ENCODE results near the gene TSR3.

TSR3 gene

DNA sequence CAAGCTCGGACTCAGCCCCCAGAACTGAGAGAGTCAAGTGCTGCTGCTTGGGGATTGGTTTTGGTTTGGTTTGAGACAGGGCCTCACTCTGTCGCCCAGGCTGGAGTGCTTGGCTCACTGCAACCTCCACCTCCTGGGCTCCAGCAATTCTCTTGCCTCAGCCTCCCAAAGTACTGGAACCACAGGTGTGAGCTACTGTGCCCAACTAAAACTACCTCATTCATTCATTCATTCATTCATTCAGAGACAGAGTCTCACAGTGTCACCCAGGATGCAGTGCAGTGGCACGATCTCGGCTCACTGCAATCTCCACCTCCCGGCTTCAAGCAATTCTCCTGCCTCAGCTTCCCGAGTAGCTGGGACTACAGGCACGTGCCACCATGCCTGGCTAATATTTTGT, 38.1 kb upstream of the TSR3 start:
- no peak overlapping the region for H3K4me3 Mint-ChIP-seq
- DNase-seq, result no peak
- no peak overlapping the region for H3K27ac Mint-ChIP-seq
- TF ChIP-seq, protein P1, sequence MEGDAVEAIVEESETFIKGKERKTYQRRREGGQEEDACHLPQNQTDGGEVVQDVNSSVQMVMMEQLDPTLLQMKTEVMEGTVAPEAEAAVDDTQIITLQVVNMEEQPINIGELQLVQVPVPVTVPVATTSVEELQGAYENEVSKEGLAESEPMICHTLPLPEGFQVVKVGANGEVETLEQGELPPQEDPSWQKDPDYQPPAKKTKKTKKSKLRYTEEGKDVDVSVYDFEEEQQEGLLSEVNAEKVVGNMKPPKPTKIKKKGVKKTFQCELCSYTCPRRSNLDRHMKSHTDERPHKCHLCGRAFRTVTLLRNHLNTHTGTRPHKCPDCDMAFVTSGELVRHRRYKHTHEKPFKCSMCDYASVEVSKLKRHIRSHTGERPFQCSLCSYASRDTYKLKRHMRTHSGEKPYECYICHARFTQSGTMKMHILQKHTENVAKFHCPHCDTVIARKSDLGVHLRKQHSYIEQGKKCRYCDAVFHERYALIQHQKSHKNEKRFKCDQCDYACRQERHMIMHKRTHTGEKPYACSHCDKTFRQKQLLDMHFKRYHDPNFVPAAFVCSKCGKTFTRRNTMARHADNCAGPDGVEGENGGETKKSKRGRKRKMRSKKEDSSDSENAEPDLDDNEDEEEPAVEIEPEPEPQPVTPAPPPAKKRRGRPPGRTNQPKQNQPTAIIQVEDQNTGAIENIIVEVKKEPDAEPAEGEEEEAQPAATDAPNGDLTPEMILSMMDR (IDR thresholded peaks at IDR 0.05), result no peak
- H3K36me3 Mint-ChIP-seq (ENCODE audit: low read depth), result peaks cover 8% of the 10 kb centered on the region
- no peaks in the 10 kb centered on the region for H3K9me3 Mint-ChIP-seq
- H3K4me1 Mint-ChIP-seq, result no peaks in the 10 kb centered on the region
- no peaks in the 10 kb centered on the region for H3K27me3 Mint-ChIP-seq (ENCODE audit: low read depth, poor library complexity)

DNA sequence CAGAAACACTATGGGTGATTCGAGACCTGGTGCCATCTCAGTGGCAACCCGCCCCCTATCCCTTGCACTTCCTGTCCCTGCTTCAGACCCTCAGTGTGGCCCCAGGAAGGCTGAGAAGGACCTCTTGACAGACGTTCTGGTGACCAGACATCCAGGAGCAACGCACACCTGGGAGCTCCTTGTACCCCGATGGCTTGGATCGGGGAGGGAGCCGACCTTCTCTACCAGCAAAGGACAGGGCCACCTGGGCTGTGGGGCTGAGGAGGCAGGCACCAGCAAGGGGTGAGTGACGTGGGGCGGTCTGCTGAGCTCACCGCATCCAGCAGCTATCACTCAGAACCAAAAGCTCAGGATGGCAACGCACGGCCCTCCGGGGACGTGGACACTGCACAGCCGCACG, 35.7 kb upstream of the TSR3 start:
- Mint-ChIP-seq H3K4me3 (no peak overlapping the region), H3K27ac (no peak overlapping the region), H3K27me3 (ENCODE audit: low read depth, poor library complexity) (no peaks in the 10 kb centered on the region), H3K36me3 (ENCODE audit: low read depth) (peaks cover 4% of the 10 kb centered on the region), H3K4me1 (no peaks in the 10 kb centered on the region), H3K9me3 (no peaks in the 10 kb centered on the region)
- DNase-seq, result no peak
- TF ChIP-seq, protein P1 (IDR thresholded peaks at IDR 0.05), result no peak

DNA sequence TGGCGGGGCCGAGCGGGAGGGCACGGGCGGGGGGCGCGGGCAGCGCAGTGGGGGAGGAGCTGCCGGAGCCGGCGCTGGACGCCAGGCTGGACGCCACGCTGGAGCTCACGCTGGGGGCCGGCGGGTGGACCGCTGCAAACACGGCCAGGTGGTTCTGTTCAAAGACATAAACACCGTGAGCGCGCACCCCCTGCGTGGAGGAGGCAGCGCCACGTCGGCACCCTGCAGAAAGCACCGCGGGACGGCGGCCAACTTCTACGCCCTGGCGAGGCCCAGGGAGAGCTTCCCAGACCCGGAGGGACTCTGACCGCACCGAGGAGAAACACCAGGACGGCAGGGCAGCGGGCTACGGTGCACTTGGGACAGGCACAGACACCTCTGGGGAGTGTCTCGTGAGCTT, 33.6 kb upstream of the TSR3 start:
- no peak overlapping the region for H3K4me3 Mint-ChIP-seq
- DNase-seq, result no peak
- no peaks in the 10 kb centered on the region for H3K27me3 Mint-ChIP-seq (ENCODE audit: low read depth, poor library complexity)
- H3K9me3 Mint-ChIP-seq, result no peaks in the 10 kb centered on the region
- peaks cover 1% of the 10 kb centered on the region for H3K36me3 Mint-ChIP-seq (ENCODE audit: low read depth)
- TF ChIP-seq, protein P1 (IDR thresholded peaks at IDR 0.05), result no peak
- H3K27ac Mint-ChIP-seq, result no peak overlapping the region
- peaks cover under 1% of the 10 kb centered on the region for H3K4me1 Mint-ChIP-seq

DNA sequence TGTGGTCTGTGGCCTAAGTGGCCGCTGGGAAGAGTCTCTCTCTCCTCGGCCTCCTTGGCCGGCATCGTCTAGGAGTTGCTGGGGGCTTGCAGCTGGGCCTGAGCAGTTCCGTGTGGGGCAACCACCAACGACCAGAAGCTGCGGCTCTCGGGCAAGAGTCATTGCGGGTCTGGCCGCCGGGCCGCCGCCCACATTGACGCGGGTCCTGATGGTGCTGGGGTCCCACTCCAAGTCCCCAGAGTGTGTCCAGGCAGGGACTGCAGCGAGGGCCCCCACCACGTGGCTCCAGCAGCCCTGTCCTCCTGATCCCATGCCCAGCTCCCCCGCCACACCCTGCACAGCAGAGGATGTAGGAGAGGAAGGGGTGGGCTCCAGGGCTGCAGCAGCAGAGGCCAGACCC, 31.9 kb upstream of the TSR3 start:
- TF ChIP-seq, protein P1 (IDR thresholded peaks at IDR 0.05), result no peak
- no peak overlapping the region for H3K4me3 Mint-ChIP-seq
- peaks cover 7% of the 10 kb centered on the region for H3K27me3 Mint-ChIP-seq (ENCODE audit: low read depth, poor library complexity)
- no peak overlapping the region for H3K27ac Mint-ChIP-seq
- no peak for DNase-seq
- peaks cover 9% of the 10 kb centered on the region for H3K4me1 Mint-ChIP-seq
- no peaks in the 10 kb centered on the region for H3K36me3 Mint-ChIP-seq (ENCODE audit: low read depth)
- no peaks in the 10 kb centered on the region for H3K9me3 Mint-ChIP-seq

DNA sequence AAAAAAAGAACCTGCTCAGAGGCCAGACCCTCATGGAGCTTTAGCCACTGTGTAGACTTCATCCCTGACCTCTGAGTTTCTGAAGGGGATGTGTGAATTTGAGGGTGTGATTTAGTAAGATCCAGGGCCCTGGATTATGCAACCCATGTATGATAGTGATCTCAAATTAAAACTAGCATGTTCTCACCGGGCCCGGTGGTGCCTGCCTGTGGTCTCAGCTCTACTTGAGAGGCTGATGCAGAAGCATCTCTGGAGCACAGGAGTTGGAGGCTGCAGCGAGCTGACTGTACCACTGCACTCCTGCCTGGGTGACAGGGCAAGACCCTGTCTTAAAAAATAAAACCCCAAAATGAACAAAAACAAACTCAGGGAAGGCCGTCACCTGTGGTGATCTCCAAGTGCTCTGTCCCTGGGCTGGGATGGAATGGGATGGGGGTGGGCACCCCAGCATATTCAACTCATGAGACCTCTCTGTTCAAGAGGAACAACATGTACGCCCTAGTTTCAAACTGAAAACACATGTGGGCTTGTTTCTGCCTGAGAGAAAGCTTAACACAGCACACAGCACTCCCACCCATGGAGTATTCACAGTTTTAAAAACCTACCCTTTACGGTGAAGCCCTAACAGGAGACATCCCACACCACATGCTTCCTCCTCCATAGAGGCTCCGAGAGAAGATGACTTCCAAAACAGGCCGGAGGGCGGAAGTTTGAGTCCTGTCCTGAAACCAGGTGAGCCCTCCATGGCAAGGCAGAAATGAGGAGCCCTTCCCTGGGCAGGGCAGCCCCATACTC, 30.1 kb upstream of the TSR3 start:
- peaks cover 20% of the 10 kb centered on the region for H3K27me3 Mint-ChIP-seq (ENCODE audit: low read depth, poor library complexity)
- no peak overlapping the region for H3K4me3 Mint-ChIP-seq
- TF ChIP-seq, protein P1 (IDR thresholded peaks at IDR 0.05), result no peak

DNA sequence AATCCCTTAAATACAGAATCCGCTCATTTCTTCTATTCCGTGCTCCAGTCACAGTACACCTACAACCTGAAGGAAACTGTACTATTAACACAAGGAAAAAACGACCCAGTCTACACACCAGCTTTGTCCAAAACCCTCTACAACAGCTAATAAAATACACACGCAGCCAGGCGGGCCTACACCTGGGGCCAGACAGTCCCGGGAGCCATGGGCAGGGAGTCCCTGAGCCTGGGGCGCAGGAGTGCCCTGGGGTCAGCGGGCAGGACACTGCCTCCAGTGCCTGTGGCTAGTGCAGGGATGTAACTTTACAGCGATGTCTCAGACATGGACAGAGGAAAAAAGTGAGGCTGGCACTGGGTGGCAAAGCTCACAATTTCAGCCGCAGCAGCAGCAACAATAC, 28.5 kb upstream of the TSR3 start:
- H3K4me3 Mint-ChIP-seq, result peak overlapping the region; percentile 86
- peaks cover 18% of the 10 kb centered on the region for H3K4me1 Mint-ChIP-seq
- H3K9me3 Mint-ChIP-seq, result no peaks in the 10 kb centered on the region
- no peaks in the 10 kb centered on the region for H3K36me3 Mint-ChIP-seq (ENCODE audit: low read depth)
- no peak for DNase-seq
- TF ChIP-seq, protein P1 (IDR thresholded peaks at IDR 0.05), result no peak
- no peak overlapping the region for H3K27ac Mint-ChIP-seq
- peaks cover 20% of the 10 kb centered on the region for H3K27me3 Mint-ChIP-seq (ENCODE audit: low read depth, poor library complexity)

More for the DNA sequence above, 30.1 kb upstream of the TSR3 start:
- H3K4me1 Mint-ChIP-seq, result peaks cover 18% of the 10 kb centered on the region
- no peaks in the 10 kb centered on the region for H3K36me3 Mint-ChIP-seq (ENCODE audit: low read depth)
- no peak for DNase-seq
- H3K27ac Mint-ChIP-seq, result no peak overlapping the region
- no peaks in the 10 kb centered on the region for H3K9me3 Mint-ChIP-seq
